A204.1 (cell line): ENCODE data around the gene DYNC1H1.
"Not testable (repeated sequence)": the region's sequence is repeated elsewhere in the genome, so short reads cannot be mapped to it uniquely, and the experiment has no call there.

Experiments used
- FAIRE-seq: peaks from 2 replicates; lab custom pipeline; 2012; peaks lifted over from hg19 to GRCh38; lab: Jason Lieb, UNC

DYNC1H1 gene

DNA sequence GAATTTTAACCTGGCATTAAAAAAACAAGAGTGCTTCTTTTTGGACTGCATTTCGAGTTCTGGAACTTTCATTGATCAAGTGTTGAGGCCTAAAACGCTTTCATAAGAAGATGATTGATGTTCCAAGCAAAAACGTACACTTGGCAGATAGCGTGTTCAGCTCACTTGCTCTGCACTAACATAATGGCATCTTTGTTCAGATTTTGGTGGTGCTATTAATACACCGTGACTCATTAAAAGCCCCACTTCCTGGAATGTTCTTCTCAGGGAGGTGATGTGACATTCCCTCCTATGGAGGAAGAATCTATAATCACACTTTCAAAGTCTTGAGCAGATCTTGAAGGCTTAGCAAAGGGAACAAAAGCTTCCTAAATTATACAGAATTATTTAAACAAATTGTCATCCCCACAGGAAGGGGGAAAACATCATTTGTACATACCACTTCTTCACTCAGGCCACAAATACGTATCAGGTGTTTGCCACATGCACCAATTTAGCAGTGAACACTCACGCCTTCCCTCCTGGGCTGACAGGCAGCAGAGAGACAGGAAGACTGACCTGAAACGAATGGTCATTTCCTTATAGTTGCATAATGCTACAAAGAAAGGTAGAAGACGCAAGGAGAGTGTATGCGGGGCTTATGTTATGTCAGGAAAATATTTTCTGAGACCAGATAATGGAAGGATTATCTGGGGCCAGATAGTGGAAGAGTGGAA, 107.1 kb downstream of the DYNC1H1 start:
- FAIRE-seq, result no peak

DNA sequence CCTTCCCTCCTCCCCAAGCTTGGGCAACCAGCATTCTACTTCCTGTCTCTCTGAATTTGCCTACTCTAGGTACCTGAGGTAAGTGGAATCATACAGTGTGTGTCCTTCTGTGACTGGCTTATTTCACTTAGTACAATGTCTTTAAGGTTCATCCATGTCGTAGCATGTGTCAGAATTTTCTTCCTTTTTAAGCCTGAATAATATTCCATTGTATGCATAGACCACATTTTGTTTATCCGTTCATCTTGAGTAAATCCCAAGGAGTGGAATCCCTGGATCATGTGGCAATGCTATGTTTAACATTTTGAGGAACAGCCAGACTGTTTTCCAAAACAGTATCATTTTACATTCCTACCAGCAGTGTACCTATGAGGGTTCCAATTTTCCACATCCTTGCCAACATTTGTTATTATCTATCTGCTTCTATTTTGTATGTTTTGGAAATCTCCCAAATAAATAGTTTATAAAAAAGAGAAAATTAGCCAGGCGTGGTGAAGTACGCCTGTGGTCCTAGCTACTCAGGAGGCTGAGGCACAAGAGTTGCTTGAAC, 110.1 kb downstream of the DYNC1H1 start:
- FAIRE-seq, result no peak

DNA sequence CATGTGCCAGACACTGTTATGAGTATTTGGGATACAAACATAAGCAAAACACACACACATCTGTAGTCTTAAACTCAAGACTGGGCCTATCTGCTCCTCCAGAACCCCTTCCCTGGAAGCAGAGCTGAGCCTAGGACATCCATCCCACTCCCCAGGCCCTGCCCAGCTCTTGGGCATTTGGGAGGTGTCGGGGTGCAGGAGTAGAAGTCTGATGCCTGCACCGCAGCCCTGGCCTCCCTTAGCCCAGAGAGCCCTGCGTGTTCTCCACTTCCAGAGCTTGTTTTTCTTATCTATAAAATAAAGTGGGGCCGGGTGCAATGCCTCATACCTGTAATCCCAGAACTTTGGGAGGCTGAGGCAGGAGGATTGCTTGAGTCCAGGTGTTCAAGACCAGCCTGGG, 110.8 kb downstream of the DYNC1H1 start:
- FAIRE-seq, result no peak

DNA sequence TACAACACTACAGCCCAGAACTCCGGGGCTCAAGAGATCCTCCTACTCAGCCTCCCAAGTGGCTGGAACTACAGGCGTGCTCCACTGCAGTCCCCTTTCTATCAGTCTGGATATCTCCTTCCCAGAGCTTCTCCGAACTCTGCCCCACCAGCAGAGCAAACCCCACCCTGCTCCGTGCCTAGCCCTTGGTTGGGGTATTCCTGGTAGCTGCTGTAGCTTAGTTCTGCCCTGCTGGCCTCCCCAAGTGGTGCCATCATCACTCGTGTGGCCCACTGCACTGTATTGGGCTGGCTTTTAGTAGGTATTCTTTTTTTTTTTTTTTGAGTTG, 113.0 kb downstream of the DYNC1H1 start:
- FAIRE-seq, result no peak

DNA sequence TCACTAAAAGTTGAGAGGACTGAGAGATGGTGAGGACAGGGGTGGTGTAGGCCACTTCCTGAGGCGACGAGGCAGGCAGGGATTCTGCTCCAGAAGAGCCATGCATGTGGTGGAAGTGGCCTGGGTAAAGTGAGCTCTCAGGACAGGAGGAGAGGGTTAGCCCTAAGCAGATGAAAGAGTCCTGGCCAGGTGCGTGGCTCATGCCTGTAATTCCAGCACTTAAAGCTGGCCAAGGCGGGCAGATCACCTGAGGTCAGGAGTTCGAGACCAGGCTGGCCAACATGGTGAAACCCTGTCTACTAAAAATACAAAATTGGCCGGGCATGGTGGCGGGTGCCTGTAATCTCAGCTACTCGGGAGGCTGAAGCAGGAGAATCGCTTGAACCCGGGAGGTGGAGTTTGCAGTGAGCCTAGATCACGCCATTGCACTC, 114.0 kb downstream of the DYNC1H1 start:
- not testable (repeated sequence) for FAIRE-seq

DNA sequence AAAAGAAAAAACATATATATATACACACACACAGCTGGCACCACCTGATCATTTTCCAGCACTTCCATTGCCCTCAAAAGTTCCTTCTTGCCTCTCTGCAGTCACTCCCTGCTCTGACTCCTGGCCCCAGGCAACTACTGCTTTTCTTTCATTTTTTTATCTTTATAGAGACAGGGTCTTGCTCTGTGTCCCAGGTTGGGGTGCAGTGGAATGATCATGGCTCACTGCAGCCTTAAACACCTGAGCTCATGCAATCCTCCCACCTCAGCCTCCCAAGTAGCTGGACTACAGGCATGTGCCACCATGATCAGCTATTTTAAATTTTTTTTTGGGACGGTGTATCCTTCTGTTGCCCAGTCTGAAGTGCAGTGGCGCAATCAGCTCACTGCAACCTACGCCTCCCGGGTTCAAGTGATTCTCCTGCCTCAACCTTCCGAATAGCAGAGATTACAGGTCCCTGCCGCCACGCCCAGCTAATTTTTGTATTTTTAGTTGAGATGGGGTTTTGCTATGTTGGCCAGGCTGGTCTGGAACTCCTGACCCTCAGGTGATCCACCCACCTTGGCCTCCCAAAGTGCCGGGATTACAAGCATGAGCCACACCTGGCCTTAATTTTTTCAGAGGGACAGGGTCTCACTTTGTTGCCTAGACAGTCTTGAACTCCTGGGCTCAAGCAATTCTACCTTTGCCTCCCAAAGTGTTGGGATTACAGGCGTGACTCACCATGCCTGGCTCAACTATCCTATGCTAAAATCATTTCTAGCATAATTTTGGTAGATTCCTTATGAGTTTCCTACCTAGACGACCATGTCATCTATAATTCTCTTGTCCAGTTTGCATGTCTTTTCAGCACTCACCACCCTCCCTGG, 114.7 kb downstream of the DYNC1H1 start:
- FAIRE-seq, result no peak

DNA sequence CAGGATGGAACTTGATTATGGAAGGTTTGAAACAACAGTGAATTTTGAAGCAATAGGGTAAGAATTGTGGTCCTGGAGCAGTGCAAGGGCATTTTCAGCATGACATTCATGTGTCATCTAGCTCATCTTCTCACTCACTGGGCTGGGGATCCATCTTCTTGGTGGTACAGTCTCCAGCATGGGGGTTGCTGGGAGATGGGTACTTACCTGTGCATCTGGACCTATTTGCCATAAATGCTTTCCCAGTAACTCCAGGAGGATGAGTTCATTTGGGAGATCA, 115.3 kb downstream of the DYNC1H1 start:
- no peak for FAIRE-seq

DNA sequence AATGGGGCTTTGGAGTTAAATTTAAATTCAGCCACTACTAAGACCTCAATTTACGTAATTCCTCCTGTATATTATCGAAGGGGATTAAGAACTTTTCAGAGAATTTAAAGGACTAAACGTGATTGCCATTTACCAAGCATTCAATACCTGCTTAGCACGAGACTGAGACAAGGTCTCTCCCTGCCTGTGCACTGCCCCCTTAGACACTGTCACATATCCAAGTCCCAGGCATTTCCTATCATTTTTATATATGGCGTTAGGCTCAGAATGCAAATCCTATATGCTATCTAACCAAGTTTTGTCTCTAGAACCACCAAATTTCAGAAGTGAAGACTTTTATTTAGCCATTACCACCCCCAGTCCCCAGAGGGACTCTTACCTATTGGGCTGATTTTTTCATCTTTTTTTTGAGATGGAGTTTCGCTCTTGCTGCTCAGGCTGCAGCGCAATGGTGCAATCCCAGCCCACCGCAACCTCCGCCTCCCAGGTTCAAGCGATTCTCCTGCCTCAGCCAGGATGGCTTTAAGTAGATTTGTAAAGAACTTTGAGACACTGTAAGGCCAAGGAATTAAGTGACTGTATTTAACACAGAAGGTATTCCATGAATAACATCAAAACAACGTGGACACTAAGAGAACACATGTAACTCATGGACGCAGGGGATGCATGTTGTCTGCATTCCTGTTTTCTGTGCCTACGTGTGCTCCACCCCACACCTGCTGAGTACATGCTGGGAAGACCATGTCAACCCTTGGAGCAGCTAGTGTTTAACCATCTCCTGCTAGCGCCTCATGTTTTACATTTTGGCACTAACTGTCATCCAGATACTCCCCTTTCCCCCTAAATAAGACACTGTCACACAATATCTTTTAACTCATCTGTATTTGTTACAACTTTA, 116.1 kb downstream of the DYNC1H1 start:
- no peak for FAIRE-seq

DNA sequence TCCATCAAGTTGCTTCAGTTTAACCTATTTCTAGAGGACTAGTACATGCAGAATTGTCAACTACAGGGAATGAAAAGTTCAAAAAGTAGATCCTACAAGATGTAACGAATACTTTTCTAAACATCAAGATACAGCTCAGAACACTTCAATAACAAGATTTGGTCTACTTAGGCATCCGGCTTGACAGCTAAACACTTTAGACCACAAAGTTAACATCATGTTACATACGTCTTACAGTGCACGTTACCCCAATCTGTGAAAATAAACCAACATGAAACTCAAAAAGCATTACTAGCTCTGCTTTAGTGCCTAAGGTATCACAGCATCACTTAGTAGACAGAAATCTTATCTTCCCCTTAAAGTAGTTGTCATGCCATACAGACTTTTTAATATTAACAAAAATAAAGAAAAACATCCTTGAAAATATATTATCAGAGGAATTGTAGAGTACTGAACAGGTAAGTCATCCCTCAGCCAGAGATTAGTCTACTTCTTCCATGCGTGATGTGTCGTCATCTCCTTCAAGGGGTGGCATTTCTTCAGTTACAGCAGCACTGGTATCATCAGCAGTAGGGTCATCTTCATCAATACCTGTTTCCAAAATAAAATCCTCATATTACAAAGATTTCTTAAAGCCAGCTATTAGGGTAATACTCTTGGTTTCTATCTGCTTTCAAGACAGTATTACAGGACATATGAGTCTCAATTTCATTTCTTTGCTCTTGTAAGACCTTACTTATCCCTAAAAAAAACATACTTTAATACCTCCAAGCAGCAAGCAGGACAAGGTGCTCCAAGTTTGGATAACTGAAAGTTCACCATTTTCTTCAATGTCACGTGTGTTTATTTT, 117.1 kb downstream of the DYNC1H1 start:
- FAIRE-seq, result no peak

DNA sequence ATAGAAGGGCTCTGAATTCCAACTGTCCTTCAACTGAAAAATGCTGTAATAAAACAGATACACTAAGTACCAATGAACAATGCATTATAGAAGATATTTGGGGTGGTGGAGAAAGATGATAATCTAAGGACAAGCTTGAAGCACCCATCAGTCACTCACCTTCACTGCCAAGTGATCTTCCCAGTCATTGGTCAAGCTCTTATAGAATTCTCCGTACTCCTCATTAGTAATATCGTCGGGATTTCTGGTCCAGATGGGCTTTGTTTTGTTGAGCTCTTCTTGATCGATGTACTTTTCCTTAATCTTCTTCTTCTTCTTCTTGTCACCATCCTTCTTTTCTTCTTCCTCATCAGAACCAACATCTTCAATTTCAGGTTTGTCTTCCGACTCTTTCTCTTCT, 120.1 kb downstream of the DYNC1H1 start:
- FAIRE-seq, result not testable (repeated sequence)

DNA sequence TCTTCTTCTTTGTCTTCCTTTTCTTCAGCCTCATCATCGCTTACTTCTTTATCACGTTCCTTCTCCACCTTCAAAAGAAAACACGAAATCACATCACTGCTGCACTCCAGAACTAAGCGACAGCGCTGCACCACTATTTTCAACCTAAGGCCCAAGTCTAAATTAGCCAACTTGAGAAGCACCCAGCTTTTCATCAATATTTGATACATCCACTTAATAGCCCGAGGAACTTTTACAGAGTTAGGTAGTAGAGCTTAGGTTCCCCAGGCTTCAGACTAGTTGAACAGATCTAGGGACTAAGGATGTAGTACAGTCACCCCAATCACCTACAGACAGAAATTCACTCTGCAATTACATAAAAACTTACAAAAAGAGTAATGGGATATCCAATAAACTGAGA, 120.6 kb downstream of the DYNC1H1 start:
- no peak for FAIRE-seq

DNA sequence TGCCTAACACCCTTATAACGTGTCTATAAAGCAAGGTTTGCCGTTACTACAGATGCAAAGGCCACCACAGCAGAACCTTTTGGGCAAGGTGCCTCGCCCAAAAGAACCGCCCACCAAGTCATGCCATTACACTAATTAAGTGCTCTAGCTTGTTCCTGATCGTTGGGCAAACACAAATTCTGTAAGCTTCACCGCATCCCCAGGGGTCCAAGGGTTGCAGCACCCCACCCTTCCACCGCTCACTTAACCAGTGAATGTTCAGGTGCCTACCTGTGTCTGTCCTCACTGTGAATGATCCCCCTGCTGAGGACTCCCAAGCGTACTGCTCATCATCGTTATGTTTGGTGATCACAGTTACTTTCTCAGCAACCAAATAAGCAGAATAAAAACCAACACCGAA, 121.1 kb downstream of the DYNC1H1 start:
- no peak for FAIRE-seq

DNA sequence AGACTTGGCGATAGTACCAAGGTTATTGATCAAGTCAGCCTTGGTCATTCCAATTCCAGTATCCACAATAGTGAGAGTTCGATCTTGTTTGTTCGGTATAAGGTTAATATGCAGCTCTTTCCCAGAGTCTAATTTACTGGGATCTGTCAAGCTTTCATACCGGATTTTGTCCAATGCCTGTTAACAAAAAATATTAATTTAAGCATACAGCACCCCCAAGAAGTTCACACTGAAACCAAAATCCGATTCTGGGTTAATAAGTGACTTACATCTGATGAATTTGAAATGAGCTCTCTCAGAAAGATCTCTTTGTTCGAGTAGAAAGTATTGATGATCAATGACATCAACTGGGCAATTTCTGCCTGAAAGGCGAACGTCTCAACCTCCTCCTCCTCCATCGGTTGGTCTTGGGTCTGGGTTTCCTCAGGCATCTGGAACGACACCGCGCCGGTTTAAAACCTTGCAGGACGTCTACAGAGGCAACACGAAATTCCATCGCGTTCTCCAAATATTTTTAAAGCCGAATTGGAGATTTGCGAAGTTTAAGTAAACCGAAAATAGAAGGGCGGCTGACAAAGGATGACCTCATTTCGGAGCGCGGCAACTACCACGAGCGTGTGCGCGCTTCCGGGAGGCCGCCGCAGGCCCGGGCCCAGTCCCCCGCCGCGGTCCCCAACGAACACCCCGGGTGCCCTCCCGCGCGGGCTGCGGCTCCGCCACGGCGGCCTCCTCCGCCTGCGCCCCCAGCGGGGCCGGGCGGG, 121.8 kb downstream of the DYNC1H1 start:
- FAIRE-seq, result no peak

DNA sequence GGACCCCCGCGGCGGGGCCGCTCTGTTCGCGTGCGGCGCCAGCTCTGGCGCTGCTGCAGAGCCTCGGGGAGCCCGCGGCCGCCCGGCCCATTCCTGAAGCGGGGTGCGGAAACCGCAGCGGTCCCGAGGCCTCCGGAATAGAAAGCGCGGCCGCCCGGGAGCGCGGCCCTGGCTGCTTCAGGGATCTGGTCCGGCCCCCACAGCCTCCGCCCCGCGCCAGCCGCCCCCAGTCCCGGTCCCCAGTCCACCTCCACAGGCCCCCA, 122.3 kb downstream of the DYNC1H1 start:
- no peak for FAIRE-seq

DNA sequence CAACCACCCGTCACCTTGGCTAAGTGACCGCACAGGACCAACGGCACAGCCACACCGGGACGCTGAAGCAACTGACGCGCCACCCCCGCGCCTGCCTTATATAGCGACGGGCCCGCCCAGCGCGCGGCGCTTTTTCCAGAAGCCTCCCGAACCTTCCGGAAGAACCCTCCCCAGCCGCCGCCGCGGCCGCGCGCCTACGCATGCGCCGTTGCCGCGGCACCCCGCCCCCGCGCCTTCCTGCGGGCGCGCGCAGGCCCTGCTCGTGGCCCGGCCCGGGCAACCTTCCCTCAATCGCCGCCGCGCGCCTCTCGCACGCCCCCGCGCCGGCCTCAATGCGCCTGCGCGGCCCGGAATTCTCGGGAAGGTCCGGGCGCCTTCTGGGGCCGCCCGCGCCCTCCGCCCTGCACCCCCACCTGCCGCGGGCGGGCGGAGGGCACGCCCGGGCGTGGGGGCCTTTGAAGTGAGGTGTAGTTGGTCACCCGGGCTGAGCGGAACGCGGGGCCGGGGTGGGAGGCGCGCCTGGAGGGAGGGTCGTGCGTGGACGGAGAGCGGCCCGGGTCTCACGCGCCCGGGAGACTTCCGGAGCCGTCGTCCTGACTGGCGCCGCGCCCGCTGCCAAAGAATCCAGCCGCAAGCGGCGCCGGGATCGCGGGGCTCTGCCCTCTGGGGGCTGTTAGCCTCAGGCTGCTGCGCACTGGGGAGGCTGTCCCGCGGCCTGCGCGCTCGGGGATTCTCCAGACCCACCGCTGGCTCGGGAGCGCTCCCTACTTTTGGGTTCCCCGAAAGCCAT, 122.8 kb downstream of the DYNC1H1 start, which contains the start of gene HSP90AA1:
Gene HSP90AA1, minus strand, starts transcription at position 73 of the 790 bp plus-strand sequence. CDS start 666 bp downstream, outside the sequence.
- FAIRE-seq, result no peak

DNA sequence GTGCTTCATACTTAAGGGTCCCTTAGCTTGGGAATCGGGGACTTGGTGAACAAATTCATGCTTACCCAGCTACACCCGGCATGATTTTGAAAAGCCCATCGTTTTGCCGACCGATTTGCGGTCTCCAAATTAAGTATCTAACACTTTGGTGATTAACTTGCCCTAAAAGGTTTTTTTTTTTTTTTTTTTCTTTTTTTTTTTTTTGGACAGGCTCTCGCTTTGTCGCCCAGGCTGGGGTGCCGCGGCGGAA, 123.3 kb downstream of the DYNC1H1 start:
- no peak for FAIRE-seq

DNA sequence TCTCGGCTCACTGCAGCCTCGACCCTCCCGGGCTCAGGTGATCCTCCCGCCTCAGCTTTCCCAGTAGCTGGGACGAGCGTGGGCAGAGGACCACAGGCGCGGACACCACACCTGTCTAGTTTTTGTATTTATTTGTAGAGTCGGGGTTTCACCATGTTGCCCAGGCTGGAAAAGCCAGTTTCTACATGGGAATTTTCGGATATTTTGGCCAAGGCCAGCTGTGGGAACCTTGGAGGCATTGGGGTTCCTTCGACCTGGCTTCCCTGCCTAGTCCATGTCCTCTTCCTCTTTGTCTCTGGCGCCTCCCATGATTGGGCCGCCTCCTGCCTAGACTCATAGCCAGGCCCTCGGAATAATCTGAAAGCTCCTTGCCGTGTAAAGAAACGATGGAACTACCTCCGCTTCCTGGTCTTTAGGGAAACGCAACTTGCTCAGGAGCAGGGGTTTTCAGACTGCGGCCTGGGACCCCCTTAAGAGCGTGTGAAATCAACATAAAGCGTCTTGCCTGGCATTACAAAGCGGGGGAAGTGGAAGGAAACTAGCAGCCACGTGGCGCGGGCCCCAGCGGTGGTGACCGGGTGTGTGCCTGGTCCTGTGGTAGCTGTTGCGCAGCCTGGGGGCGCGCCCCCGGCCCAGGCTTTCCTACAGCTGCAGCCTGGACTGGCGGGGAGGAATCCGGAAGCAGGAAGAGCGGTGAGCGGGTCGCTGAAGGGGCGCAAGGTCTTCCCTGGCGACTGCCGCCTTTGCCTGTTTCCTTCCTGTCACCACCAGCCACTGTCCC, 123.8 kb downstream of the DYNC1H1 start:
- FAIRE-seq, result no peak

DNA sequence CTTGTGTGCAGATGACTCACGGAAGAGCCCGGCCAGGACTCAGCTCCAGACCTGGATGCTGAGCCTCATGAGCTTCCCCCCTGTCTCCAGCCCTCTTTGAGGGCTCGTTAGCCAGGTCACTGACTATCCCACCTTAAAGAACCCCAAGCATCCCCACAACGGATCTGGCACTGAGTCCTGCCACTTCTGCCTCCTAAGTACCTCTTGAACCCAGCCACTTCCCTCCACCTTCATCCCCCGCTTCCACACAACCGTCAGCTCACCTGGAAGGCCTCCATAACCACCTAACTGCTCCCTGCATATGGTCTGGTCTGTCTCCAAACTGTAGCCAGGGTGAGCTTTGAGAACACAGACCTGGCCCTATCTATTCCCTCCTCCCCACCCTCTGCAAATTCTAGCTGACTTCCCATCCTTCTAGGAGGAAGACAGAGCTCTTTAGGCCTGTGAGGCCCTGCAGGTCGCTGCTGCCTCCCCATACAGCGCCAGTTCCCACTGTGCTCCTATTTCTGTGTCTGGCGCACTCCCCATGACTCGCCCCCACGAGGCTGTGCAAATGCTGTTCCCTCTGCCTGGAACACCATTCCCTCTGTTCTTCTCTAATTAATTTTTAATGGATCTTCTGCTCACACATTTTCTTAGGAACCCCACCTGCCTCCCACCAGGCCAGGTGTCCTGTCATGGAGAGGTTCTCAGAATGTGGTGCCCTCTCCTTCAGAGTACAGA, 125.4 kb downstream of the DYNC1H1 start:
- FAIRE-seq, result no peak

DNA sequence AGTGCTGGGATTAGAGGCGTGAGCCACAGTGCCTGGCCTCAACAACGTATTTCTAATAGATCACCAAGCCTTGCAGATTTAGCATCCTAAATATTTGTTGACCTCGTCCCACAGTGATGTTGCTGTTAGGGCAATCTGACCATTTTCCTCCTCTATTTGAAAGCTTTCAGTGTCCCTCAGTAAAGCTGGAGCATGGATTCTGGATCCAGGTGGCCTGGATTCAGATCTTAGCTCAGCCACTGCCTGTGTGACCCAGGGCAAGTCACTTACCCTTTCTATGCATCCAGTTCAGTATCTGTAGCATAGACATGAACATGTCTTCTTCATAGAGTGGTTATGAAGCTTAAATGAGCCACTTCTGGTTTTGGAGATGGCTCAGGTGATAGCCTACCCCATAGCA, 126.3 kb downstream of the DYNC1H1 start:
- FAIRE-seq, result no peak
